ENCODE measurements around the gene GALNT14.

GRCh38 chr2:30958193-30958917, 179.9 kb downstream of the GALNT14 start:
- TF ChIP-seq NFE2L1 (CRISPR knock-in tag; IDR thresholded peaks at IDR 0.05): no peak
- TF ChIP-seq USF2 (CRISPR knock-in tag; IDR thresholded peaks at IDR 0.05): no peak
- TF ChIP-seq PRRX2 (CRISPR knock-in tag; IDR thresholded peaks at IDR 0.05): no peak
- TF ChIP-seq RELA (CRISPR knock-in tag; IDR thresholded peaks at IDR 0.05; ENCODE audit: borderline replicate concordance): no peak
- TF ChIP-seq MXD4 (CRISPR knock-in tag; IDR thresholded peaks at IDR 0.05; ENCODE audit: borderline replicate concordance): no peak
- TF ChIP-seq CTCF (IDR thresholded peaks at IDR 0.05): no peak
